Measurements from ENCODE around the gene ABCB8.

The ABCB8 gene

GRCh38 chr7:150994838-150995510 is 33.3 kb upstream of the ABCB8 start:
- in situ Hi-C loops (cut with HindIII; ENCODE audit: low pct_ligation_motif_present, low sequenced_read_pairs): no loop called here
- no peak for TF ChIP-seq CTCF (IDR thresholded peaks at IDR 0.05; ENCODE audit: low read depth, low read length, missing control alignments)
- Histone ChIP-seq H3K27ac (no peak overlapping the region), H3K36me3 (replicated peaks) (no peaks in the 10 kb centered on the region), H3K27me3 (replicated peaks) (no peaks in the 10 kb centered on the region), H3K4me3 (ENCODE audit: low read depth, low read length) (no peak overlapping the region)
- no peak for DNase-seq

- Histone ChIP-seq H3K4me3 (ENCODE audit: low read depth, low read length) (no peak overlapping the region), H3K27ac (no peak overlapping the region), H3K36me3 (replicated peaks) (no peaks in the 10 kb centered on the region), H3K27me3 (replicated peaks) (no peaks in the 10 kb centered on the region)
- no peak for TF ChIP-seq CTCF (IDR thresholded peaks at IDR 0.05; ENCODE audit: low read depth, low read length, missing control alignments)
- in situ Hi-C loops (cut with HindIII; ENCODE audit: low pct_ligation_motif_present, low sequenced_read_pairs): no loop called here
- DNase-seq: no peak
These were observed 31.7 kb upstream of the ABCB8 start for GRCh38 chr7:150996376-150997074.

- TF ChIP-seq CTCF (IDR thresholded peaks at IDR 0.05; ENCODE audit: low read depth, low read length, missing control alignments): no peak
- in situ Hi-C loops (cut with HindIII; ENCODE audit: low pct_ligation_motif_present, low sequenced_read_pairs): no loop called here
- H3K27me3 ChIP-seq (replicated peaks): no peaks in the 10 kb centered on the region
- no peaks in the 10 kb centered on the region for H3K36me3 ChIP-seq (replicated peaks)
- H3K4me3 ChIP-seq (ENCODE audit: low read depth, low read length): no peak overlapping the region
- DNase-seq: no peak
- H3K27ac ChIP-seq: no peak overlapping the region
These were observed 31.2 kb upstream of the ABCB8 start for GRCh38 chr7:150997075-150997511.

GRCh38 chr7:150997817-150998216 is 30.4 kb upstream of the ABCB8 start:
- no peak for TF ChIP-seq CTCF (IDR thresholded peaks at IDR 0.05; ENCODE audit: low read depth, low read length, missing control alignments)
- H3K27me3 ChIP-seq (replicated peaks): no peaks in the 10 kb centered on the region
- no peak overlapping the region for H3K27ac ChIP-seq
- DNase-seq: no peak
- no peaks in the 10 kb centered on the region for H3K36me3 ChIP-seq (replicated peaks)
- in situ Hi-C loops (cut with HindIII; ENCODE audit: low pct_ligation_motif_present, low sequenced_read_pairs): no loop called here
- no peak overlapping the region for H3K4me3 ChIP-seq (ENCODE audit: low read depth, low read length)

- H3K27me3 ChIP-seq (replicated peaks): no peaks in the 10 kb centered on the region
- no peak for TF ChIP-seq CTCF (IDR thresholded peaks at IDR 0.05; ENCODE audit: low read depth, low read length, missing control alignments)
- no peaks in the 10 kb centered on the region for H3K36me3 ChIP-seq (replicated peaks)
- H3K27ac ChIP-seq: no peak overlapping the region
- no peak for DNase-seq
- no peak overlapping the region for H3K4me3 ChIP-seq (ENCODE audit: low read depth, low read length)
- in situ Hi-C loops (cut with HindIII; ENCODE audit: low pct_ligation_motif_present, low sequenced_read_pairs): no loop called here
These were observed 29.9 kb upstream of the ABCB8 start for GRCh38 chr7:150998341-150998740.

Data from brain microvascular endothelial cell (primary cell).